H9 (cell line): Measurements from ENCODE around the gene GRB14. TPM values are rescaled to one million over a fixed set of nuclear protein-coding genes. Genes with fewer than 3 reads are reported as not detected.

Experiments
- DNase-seq: peaks from one replicate; pipeline ENCODE4 v3.0.0-alpha.2; 2017
- H2AFZ ChIP-seq: one replicate; pipeline ENCODE4 v1.6.1; 2013; ENCODE audit warnings: mild to moderate bottlenecking, low read length, control low read depth, moderate library complexity
- H2AK5ac ChIP-seq: 2 replicates; pipeline ENCODE4 v1.6.1; 2013; ENCODE audit warnings: low read length, control low read depth, mixed read lengths; ENCODE audit not compliant: insufficient read length
- H2BK120ac ChIP-seq: one replicate; pipeline ENCODE4 v1.6.1; 2013; ENCODE audit warnings: low read depth, mild to moderate bottlenecking, low read length, control low read depth, inconsistent platforms; ENCODE audit not compliant: poor library complexity, severe bottlenecking
- H2BK12ac ChIP-seq: 2 replicates; pipeline ENCODE4 v1.6.1; 2013; ENCODE audit warnings: low read length, control low read depth, mixed read lengths, low read depth; ENCODE audit not compliant: insufficient read length
- H2BK15ac ChIP-seq: 2 replicates; pipeline ENCODE4 v1.6.1; 2013; ENCODE audit warnings: low read depth, low read length, control low read depth
- H2BK20ac ChIP-seq: one replicate; pipeline ENCODE4 v1.6.1; 2013; ENCODE audit warnings: low read depth, mild to moderate bottlenecking, low read length, control low read depth, inconsistent platforms; ENCODE audit not compliant: poor library complexity, severe bottlenecking
- H2BK5ac ChIP-seq: 2 replicates; pipeline ENCODE4 v1.6.1; 2013; ENCODE audit warnings: low read length, control low read depth, mixed read lengths; ENCODE audit not compliant: insufficient read length
- H3K14ac ChIP-seq: 2 replicates; pipeline ENCODE4 v1.6.1; 2013; ENCODE audit warnings: low read length, control low read depth; ENCODE audit not compliant: insufficient read depth
- H3K18ac ChIP-seq: 2 replicates; pipeline ENCODE4 v1.6.1; 2013; ENCODE audit warnings: low read depth, mild to moderate bottlenecking, mixed read lengths, low read length, control low read depth; ENCODE audit not compliant: insufficient read length
- H3K23ac ChIP-seq: 2 replicates; pipeline ENCODE4 v1.6.1; 2013; ENCODE audit warnings: low read length, control low read depth, mixed read lengths, low read depth; ENCODE audit not compliant: insufficient read length
- H3K23me2 ChIP-seq: 2 replicates; pipeline ENCODE4 v1.6.1; 2013; ENCODE audit warnings: low read depth, mild to moderate bottlenecking, mixed read lengths, low read length, control low read depth; ENCODE audit not compliant: insufficient read length, poor library complexity, severe bottlenecking
- H3K27ac ChIP-seq: 2 replicates; pipeline ENCODE4 v1.5.1; 2013; ENCODE audit warnings: low read length, control low read depth, mixed read lengths, low read depth; ENCODE audit not compliant: insufficient read length
- H3K27me3 ChIP-seq: 2 replicates; pipeline ENCODE4 v1.6.1; 2013; ENCODE audit warnings: low read length, control low read depth, inconsistent platforms; ENCODE audit not compliant: insufficient read depth
- H3K4ac ChIP-seq: 2 replicates; pipeline ENCODE4 v1.6.1; 2013; ENCODE audit warnings: low read depth, mild to moderate bottlenecking, control low read depth, inconsistent platforms, low read length, moderate library complexity
- H3K4me1 ChIP-seq: 2 replicates; pipeline ENCODE4 v1.6.1; 2013; ENCODE audit warnings: low read length, control low read depth, inconsistent platforms; ENCODE audit not compliant: insufficient read depth
- H3K4me2 ChIP-seq: 2 replicates; pipeline ENCODE4 v1.6.1; 2013; ENCODE audit warnings: low read length, control low read depth, mixed read lengths; ENCODE audit not compliant: insufficient read length, insufficient read depth
- H3K56ac ChIP-seq: 2 replicates; pipeline ENCODE4 v1.6.1; 2013; ENCODE audit warnings: low read depth, mild to moderate bottlenecking, mixed read lengths, low read length, control low read depth; ENCODE audit not compliant: insufficient read length
- H3K79me1 ChIP-seq: 2 replicates; pipeline ENCODE4 v1.6.1; 2013; ENCODE audit warnings: low read depth, mild to moderate bottlenecking, moderate library complexity, low read length, control low read depth, inconsistent platforms; ENCODE audit not compliant: insufficient read depth, poor library complexity, severe bottlenecking
- H3K79me2 ChIP-seq: 2 replicates; pipeline ENCODE4 v1.6.1; 2013; ENCODE audit warnings: low read length, control low read depth, inconsistent platforms; ENCODE audit not compliant: insufficient read depth
- H3K9ac ChIP-seq: 2 replicates; pipeline ENCODE4 v1.6.1; 2013; ENCODE audit warnings: low read length, control low read depth, mixed read lengths; ENCODE audit not compliant: insufficient read length; ENCODE audit errors: extremely low read depth
- H3K9me3 ChIP-seq: one replicate; pipeline ENCODE4 v1.6.1; 2013; ENCODE audit warnings: low read depth, low read length, inconsistent platforms; ENCODE audit not compliant: control insufficient read depth
- H3T11ph ChIP-seq: one replicate; pipeline ENCODE4 v1.6.1; 2013; ENCODE audit warnings: mild to moderate bottlenecking, low read length, control low read depth, inconsistent platforms
- H4K20me1 ChIP-seq: one replicate; pipeline ENCODE4 v1.6.1; 2013; ENCODE audit not compliant: control insufficient read depth, insufficient read length, insufficient read depth
- H4K5ac ChIP-seq: 2 replicates; pipeline ENCODE4 v1.6.1; 2013; ENCODE audit warnings: low read depth, mild to moderate bottlenecking, mixed read lengths, low read length, control low read depth; ENCODE audit not compliant: insufficient read length
- H4K8ac ChIP-seq: replicated peaks from 2 replicates; pipeline ENCODE4 v1.6.1; 2013; ENCODE audit warnings: low read length, control low read depth, mixed read lengths, low read depth; ENCODE audit not compliant: insufficient read length
- H4K91ac ChIP-seq: 2 replicates; pipeline ENCODE4 v1.6.1; 2013; ENCODE audit warnings: low read depth, mild to moderate bottlenecking, moderate library complexity, mixed read lengths, low read length, control low read depth; ENCODE audit not compliant: insufficient read length
- H3K27ac Mint-ChIP-seq, 3 experiments: 2 replicates in 2 of 3; 3 replicates in 1 of 3; pipeline ENCODE4 v1.8.0; 2020 to 2021; ENCODE audit warnings: mixed read lengths in 3 of 3, mild to moderate bottlenecking in 1 of 3, moderate library complexity in 1 of 3
- H3K27me3 Mint-ChIP-seq: 2 replicates; pipeline ENCODE4 v1.8.0; 2021; ENCODE audit warnings: low read depth, mild to moderate bottlenecking, moderate library complexity, mixed read lengths
- H3K36me3 Mint-ChIP-seq, 3 experiments: 2 replicates in 2 of 3; 3 replicates in 1 of 3; pipeline ENCODE4 v1.8.0; 2020 to 2021; ENCODE audit warnings: low read depth in 3 of 3, mixed read lengths in 3 of 3; ENCODE audit not compliant: insufficient read depth in 1 of 3
- H3K4me1 Mint-ChIP-seq, 2 experiments: 2 replicates each; pipeline ENCODE4 v1.8.0; 2020; ENCODE audit warnings: mixed read lengths in 2 of 2
- H3K4me3 Mint-ChIP-seq, 2 experiments: 2 replicates in 1 of 2; 3 replicates in 1 of 2; pipeline ENCODE4 v1.8.0; 2020 to 2021; ENCODE audit warnings: mild to moderate bottlenecking in 2 of 2, mixed read lengths in 2 of 2, moderate library complexity in 1 of 2
- H3K9me3 Mint-ChIP-seq, 2 experiments: 2 replicates in 1 of 2; 3 replicates in 1 of 2; pipeline ENCODE4 v1.8.0; 2020; ENCODE audit warnings: mild to moderate bottlenecking in 2 of 2, mixed read lengths in 2 of 2, moderate library complexity in 1 of 2
- WGBS: extraction: QIAGEN DNeasy Blood & Tissue Kit; methylation state at CpG from one replicate; pipeline ENCODE4 v1.1.7; 2013; ENCODE audit warnings: missing lambda C conversion rate, low lambda C conversion rate, mixed read lengths; ENCODE audit not compliant: insufficient read length; ENCODE audit errors: extremely low coverage; 5-methylcytosine and 5-hydroxymethylcytosine counted together
- total RNA-seq: library from RNA; stranded (reverse); gene quantifications from 2 replicates; pipeline ENCODE4 v1.2.1, GENCODE V29; 2021
- TF ChIP-seq, protein P1 (sequence below): fragments of 200-600 bp; sonication (generic); conservative IDR thresholded peaks from 3 replicates; pipeline ENCODE4 v1.8.0; 2021; ENCODE audit warnings: antibody characterized with exemption, mild to moderate bottlenecking

Gene GRB14
- total RNA-seq, 1 experiment from 2014 or later: 7.6 TPM

DNA sequence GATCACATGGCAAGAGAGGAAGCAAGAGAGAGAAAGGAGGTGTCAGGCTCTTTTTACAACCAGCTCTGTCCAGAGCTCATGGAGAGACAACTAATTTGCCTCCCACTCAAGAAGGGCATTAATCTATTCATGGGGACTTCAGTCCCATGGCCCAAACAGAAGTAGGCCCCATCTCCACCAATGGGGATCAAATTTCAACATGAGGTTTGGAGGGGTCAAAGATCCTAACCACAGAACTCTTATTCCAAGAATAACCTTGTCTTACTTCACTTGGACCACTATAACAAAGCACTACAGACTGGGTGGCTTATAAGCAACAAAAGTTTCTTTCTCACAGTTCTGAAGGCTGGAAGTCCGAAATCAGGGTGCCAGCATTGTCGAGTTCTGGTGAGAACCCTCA is 31.8 kb downstream of the GRB14 start:
- no peak overlapping the region for H3T11ph ChIP-seq
- peaks cover 0 to 9% of the 10 kb centered on the region in 2 experiments; a peak in 4 of 5 replicates for H3K9me3 Mint-ChIP-seq
- WGBS: no CpG with 5 or more reads among the region's 2 CpGs
- H2BK20ac ChIP-seq: no peak overlapping the region
- H3K23ac ChIP-seq: no peak overlapping the region
- H3K27me3 Mint-ChIP-seq: no peaks in the 10 kb centered on the region
- no peaks in the 10 kb centered on the region for H3K79me2 ChIP-seq
- H4K8ac ChIP-seq: no peak overlapping the region
- H3K9ac ChIP-seq: no peak overlapping the region
- DNase-seq: no peak
- no peak overlapping the region for H3K4me3 Mint-ChIP-seq
- no peaks in the 10 kb centered on the region for H3K4me1 ChIP-seq
- H2AFZ ChIP-seq: no peak overlapping the region
- H3K4me2 ChIP-seq: no peak overlapping the region
- H2BK12ac ChIP-seq: no peak overlapping the region
- no peaks in the 10 kb centered on the region for H4K20me1 ChIP-seq
- peak overlapping the region in 1 of 3 experiments; percentile 46; a peak in 2 of 7 replicates for H3K27ac Mint-ChIP-seq
- H2BK120ac ChIP-seq: no peak overlapping the region
- H3K79me1 ChIP-seq: no peaks in the 10 kb centered on the region
- no peaks in the 10 kb centered on the region for H3K27me3 ChIP-seq
- no peak overlapping the region for H3K14ac ChIP-seq
- H2BK15ac ChIP-seq: no peak overlapping the region
- H2AK5ac ChIP-seq: no peak overlapping the region
- H3K4ac ChIP-seq: no peak overlapping the region
- no peak overlapping the region for H4K5ac ChIP-seq
- no peak overlapping the region for H3K27ac ChIP-seq
- H4K91ac ChIP-seq: no peak overlapping the region
- H3K9me3 ChIP-seq: no peaks in the 10 kb centered on the region
- H3K36me3 Mint-ChIP-seq: peaks cover 3 to 13% (median 7%) of the 10 kb centered on the region in 3 experiments; a peak in 5 of 7 replicates
- no peaks in the 10 kb centered on the region for H3K23me2 ChIP-seq
- no peak overlapping the region for H3K18ac ChIP-seq
- TF ChIP-seq, protein P1, sequence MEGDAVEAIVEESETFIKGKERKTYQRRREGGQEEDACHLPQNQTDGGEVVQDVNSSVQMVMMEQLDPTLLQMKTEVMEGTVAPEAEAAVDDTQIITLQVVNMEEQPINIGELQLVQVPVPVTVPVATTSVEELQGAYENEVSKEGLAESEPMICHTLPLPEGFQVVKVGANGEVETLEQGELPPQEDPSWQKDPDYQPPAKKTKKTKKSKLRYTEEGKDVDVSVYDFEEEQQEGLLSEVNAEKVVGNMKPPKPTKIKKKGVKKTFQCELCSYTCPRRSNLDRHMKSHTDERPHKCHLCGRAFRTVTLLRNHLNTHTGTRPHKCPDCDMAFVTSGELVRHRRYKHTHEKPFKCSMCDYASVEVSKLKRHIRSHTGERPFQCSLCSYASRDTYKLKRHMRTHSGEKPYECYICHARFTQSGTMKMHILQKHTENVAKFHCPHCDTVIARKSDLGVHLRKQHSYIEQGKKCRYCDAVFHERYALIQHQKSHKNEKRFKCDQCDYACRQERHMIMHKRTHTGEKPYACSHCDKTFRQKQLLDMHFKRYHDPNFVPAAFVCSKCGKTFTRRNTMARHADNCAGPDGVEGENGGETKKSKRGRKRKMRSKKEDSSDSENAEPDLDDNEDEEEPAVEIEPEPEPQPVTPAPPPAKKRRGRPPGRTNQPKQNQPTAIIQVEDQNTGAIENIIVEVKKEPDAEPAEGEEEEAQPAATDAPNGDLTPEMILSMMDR: no peak
- H2BK5ac ChIP-seq: no peak overlapping the region
- H3K4me1 Mint-ChIP-seq: peaks cover 5 to 7% of the 10 kb centered on the region in 2 experiments
- no peak overlapping the region for H3K56ac ChIP-seq
